HG03066 (cell line): Measurements from ENCODE around the gene PPARG.
"Not testable (repeated sequence)": the region's sequence is repeated elsewhere in the genome, so short reads cannot be mapped to it uniquely, and the experiment has no call there.

Experiments used
- ATAC-seq: cut with Tn5 transposase; IDR thresholded peaks from one replicate; pipeline ENCODE4 v1.9.1; 2021; ENCODE audit warnings: low read depth; ENCODE audit not compliant: unreplicated experiment

The PPARG gene

DNA sequence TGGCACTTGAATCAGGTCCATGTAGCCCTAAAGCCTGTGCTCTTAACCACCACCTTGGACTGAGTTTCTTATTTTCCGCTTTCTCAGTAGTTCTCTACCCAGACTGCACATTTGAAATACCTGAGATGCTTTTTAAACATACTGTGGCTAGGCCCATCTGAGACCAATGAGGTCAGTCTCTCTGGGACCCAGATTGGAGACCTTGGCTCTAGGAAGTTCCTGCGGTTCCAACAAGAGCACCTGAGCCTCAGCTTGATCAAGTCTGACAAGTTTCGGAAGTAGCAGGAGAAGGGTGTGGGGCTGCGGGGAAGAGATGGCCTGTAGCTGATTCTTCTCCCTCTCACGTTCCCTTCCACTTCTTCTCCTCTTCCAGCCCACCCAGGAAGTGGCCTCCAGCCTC lies 183.9 kb downstream of the PPARG start:
- no peak for ATAC-seq

DNA sequence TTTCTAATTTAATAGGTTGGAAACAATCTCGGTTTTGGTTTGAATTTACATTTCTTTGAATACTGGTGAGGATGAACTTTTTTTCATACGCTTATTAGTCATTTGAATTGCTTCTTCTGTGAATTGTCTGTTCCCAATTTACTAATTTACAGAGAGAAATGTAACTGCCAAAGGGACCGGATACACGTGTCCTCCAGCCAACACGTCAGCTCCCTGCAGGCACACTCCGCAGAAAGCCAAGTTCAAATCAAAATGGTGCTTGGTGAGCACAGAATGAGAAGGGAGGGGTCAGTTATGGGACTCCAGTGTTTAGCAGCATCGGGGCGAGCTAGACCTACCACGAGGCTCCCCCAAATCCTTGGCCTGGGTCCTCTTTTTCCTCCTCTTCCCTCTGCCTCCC lies 184.6 kb downstream of the PPARG start:
- ATAC-seq: no peak

DNA sequence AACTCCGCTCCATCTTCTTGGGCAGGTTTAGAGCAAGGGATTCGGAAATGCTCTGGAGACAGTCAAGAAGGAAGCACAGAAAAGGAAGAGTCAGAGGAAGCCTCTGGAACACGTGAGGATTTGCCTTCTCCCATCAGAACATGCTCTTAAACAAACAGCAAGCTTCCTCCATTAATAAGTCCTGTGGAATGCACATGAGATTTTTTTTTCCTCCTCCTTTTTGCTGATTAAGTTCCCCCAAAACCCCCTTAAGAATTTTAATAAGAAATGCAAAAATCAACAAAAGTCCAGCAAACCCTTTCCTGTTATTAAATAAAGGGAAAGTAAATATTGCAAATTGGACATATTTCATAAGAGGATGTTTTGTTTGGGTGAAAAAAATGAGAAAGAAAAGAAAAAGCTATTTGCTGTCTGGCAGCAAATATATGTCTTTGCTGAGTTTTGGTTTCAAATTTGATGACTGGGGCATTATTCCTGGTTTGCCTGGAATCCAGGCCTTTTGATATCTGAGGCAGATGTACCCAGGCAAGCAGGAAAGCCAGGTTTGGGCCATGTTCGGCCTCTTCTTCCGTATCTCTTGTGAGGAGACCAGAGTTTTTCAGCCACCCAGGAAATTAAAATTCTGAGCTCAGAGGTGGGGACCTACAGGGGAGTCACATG lies 187.5 kb downstream of the PPARG start:
- ATAC-seq: no peak

DNA sequence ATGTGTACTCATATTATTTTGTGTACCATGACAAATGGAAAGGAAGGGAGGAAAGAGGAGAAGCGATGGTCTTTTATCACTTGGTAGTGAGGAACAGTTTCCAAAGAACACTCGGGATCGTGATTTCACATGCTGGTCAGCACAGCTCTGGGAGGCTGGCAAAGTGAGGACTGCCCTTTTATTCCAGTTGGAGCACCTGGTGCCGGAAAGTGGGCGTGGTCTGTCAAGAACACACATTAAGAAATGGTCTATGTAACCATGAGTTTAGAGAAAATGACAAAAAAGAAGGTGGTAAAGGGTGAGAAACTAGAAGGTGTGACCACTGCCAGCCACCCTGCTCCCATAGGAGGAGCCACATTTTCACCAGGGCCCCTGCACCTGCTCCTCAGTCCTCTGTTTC lies 188.4 kb downstream of the PPARG start:
- no peak for ATAC-seq

DNA sequence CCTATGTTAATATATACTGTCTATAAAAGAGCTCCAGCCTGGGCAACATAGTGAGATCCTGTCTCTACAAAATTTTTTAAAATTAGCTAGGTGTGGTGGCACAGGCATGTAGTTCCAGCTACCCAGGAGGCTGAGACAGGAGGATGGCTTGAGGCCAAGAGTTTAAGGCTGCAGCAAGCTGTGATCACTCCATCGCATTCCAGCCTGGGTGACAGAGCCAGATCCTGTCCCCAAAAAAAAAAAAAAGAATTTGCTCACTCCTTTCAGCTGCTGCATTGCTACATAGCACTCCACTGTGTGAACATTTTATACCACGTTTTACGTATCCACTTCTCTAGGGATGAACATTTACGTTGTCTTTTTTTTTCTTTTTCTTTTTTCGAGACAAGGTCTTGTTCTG lies 189.5 kb downstream of the PPARG start:
- no peak for ATAC-seq

DNA sequence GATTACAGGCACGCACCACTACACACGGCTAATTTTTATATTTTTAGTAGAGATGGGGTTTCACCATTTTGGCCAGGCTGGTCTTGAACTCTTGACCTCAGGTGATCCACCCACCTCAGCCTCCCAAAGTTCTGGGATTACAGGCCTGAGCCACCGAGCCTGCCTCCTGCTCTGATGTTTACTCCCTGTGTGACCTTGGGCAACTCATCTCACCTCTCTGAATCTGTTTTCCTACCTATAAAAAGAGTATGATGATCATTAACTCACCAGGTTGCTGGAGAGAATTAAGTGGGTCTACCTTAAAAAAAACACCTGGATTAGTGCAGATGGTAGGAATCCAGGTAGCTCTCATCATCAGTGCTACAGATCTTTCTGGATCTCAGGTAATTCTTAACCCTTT lies 190.3 kb downstream of the PPARG start:
- ATAC-seq: not testable (repeated sequence)

DNA sequence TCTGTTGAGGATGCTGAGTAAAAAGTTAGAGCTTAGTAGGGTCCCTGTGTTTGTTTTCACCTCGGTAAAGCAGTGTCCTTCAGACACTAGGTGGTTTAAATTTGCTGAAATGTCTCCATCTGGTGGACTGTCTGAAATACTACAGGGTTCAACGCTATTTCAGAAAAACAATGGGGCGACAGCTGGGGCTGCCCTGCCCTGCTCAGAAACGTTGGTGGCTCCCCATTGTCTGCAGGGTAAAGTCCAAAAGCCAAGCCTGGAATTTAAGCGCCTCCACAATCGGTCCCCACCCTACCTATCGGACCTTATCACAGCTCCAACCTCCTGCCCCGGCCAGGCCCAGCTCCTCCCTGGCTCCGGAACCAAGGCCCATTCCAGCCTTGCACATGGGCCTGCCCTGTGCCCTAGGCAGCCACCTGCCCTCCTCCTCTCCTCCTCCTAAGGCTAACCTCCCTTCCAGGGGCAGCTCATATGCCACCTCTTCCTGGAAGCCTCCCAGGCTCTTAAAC lies 191.1 kb downstream of the PPARG start:
- no peak for ATAC-seq

DNA sequence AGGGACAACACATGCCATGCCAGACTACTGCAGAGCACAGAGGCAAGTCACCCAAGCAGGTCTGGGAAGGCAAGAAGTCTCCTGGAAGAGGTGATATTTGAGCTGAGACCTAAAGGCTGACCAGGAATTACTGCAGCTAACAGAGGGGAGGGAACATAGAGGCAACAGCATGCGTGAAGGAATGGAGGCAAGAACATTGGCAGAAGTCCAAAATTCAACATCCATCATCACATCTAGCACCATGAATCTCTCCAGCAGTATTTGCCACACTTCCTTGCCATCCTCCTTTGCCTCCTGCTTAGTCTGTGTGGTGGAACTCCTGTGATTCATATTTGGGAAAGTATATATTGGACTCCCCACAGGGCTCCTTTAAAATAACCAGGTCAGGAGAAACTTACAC lies 194.5 kb downstream of the PPARG start:
- ATAC-seq: no peak

DNA sequence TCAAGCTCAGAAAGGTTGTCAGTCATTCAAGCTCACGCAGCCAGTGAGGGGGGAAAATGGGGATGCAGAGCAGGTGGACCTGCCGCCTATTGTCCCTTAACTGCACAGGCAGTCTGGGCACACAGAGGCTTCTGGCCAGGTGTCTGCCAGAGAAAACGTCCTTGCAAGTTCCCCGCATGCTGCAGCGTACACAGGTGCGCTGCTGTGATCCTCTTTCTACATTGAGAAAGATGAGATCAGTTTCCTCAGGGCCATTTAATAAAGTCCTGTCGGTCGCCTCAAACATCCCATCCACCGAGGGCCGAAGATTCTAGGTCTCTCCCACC lies 195.0 kb downstream of the PPARG start:
- ATAC-seq: no peak
